Progenitor cell of endocrine pancreas (in vitro differentiated cells): ENCODE measurements around the gene RREB1. TPM values are rescaled to one million over a fixed set of nuclear protein-coding genes. Genes with fewer than 3 reads are reported as not detected.

Experiments
- DNase-seq: peaks from one replicate; pipeline ENCODE4 v3.0.0; 2021; ENCODE audit warnings: low spot score; ENCODE audit not compliant: unreplicated experiment
- H3K27ac Mint-ChIP-seq: 2 replicates; pipeline ENCODE4 v1.8.0; 2021; ENCODE audit warnings: mild to moderate bottlenecking, moderate library complexity, mixed read lengths
- H3K27me3 Mint-ChIP-seq: 2 replicates; pipeline ENCODE4 v1.8.0; 2021; ENCODE audit warnings: mixed read lengths
- H3K36me3 Mint-ChIP-seq: 2 replicates; pipeline ENCODE4 v1.8.0; 2022; ENCODE audit warnings: mixed read lengths; ENCODE audit not compliant: insufficient read depth
- H3K4me1 Mint-ChIP-seq: 2 replicates; pipeline ENCODE4 v1.8.0; 2021; ENCODE audit warnings: low read depth, mixed read lengths
- H3K4me3 Mint-ChIP-seq: 2 replicates; pipeline ENCODE4 v1.8.0; 2021; ENCODE audit warnings: low read depth, mild to moderate bottlenecking, moderate library complexity, mixed read lengths
- H3K9me3 Mint-ChIP-seq: 2 replicates; pipeline ENCODE4 v1.8.0; 2021; ENCODE audit warnings: low read depth, mixed read lengths
- CTCF ChIP-seq: fragments of 200-600 bp; sonication (generic); IDR thresholded peaks from one replicate; pipeline ENCODE4 v1.5.0; 2021; ENCODE audit warnings: antibody characterized with exemption, mild to moderate bottlenecking; ENCODE audit not compliant: unreplicated experiment
- total RNA-seq: library from RNA; stranded (reverse); gene quantifications from 2 replicates; pipeline ENCODE4 v1.2.1, GENCODE V29; 2021

Gene RREB1
- total RNA-seq, 1 donor from 2014 or later = 71.7 TPM

GRCh38 chr6:7122684-7123083, 14.9 kb downstream of the RREB1 start:
- TF ChIP-seq CTCF = no peak
- no peak for DNase-seq
- no peaks in the 10 kb centered on the region for H3K27me3 Mint-ChIP-seq
- H3K27ac Mint-ChIP-seq = no peak overlapping the region
- H3K36me3 Mint-ChIP-seq = peaks cover 12% of the 10 kb centered on the region
- H3K4me1 Mint-ChIP-seq = peaks cover 24% of the 10 kb centered on the region
- no peak overlapping the region for H3K4me3 Mint-ChIP-seq
- H3K9me3 Mint-ChIP-seq = no peaks in the 10 kb centered on the region

DNA sequence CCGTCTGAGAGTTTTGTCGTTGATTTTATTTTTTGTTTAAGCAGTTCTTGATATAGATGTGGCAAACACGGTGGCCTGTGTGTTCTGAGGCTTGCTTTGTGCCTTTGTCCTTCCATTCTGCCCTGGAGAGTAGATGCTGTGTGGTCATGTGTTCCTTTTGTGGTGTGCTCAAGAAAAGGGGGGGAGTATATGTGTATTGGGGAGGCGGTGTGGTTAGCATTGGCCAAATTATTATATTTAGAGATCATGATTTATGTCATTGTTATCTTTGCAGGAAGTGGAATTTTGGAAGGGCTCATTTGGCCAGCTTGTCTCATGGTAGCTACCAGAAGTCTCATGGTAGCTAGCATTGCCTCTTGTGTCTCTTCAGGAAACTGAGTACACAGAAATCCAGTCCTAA, 16.4 kb downstream of the RREB1 start:
- H3K4me1 Mint-ChIP-seq = peaks cover 26% of the 10 kb centered on the region
- DNase-seq = no peak
- H3K4me3 Mint-ChIP-seq = no peak overlapping the region
- H3K9me3 Mint-ChIP-seq = no peaks in the 10 kb centered on the region
- peak overlapping the region; percentile 7 for H3K27ac Mint-ChIP-seq
- H3K27me3 Mint-ChIP-seq = no peaks in the 10 kb centered on the region
- TF ChIP-seq CTCF = no peak
- H3K36me3 Mint-ChIP-seq = peaks cover 14% of the 10 kb centered on the region

GRCh38 chr6:7124636-7125035, 16.9 kb downstream of the RREB1 start:
- no peak overlapping the region for H3K4me3 Mint-ChIP-seq
- TF ChIP-seq CTCF = no peak
- no peaks in the 10 kb centered on the region for H3K27me3 Mint-ChIP-seq
- H3K36me3 Mint-ChIP-seq = peaks cover 12% of the 10 kb centered on the region
- H3K27ac Mint-ChIP-seq = peak overlapping the region; percentile 6
- H3K4me1 Mint-ChIP-seq = peaks cover 22% of the 10 kb centered on the region
- DNase-seq = no peak
- no peaks in the 10 kb centered on the region for H3K9me3 Mint-ChIP-seq

DNA sequence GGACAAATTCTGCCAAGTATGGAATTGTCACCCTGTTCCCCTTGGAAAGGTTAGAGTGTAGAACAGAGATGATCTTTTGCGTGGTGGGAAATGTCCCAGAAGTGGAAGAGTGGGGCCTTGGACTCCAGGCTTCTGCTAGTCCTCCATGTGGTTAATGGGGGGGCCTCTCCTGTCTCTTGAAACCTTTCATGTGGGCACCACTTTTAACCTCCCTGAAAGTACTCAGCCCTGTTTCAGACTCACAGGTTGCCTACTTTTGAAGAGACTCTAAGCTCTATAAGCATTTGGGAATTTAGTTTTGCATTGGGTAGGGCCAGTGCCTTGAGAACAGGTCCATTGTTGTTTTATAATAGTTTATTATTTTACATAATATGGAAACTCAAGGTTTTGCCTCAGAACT, 17.5 kb downstream of the RREB1 start:
- Mint-ChIP-seq H3K4me3 (no peak overlapping the region), H3K27ac (peak overlapping the region; percentile 30), H3K9me3 (no peaks in the 10 kb centered on the region), H3K36me3 (peaks cover 12% of the 10 kb centered on the region), H3K27me3 (no peaks in the 10 kb centered on the region), H3K4me1 (peaks cover 27% of the 10 kb centered on the region)
- no peak for TF ChIP-seq CTCF
- DNase-seq = no peak

DNA sequence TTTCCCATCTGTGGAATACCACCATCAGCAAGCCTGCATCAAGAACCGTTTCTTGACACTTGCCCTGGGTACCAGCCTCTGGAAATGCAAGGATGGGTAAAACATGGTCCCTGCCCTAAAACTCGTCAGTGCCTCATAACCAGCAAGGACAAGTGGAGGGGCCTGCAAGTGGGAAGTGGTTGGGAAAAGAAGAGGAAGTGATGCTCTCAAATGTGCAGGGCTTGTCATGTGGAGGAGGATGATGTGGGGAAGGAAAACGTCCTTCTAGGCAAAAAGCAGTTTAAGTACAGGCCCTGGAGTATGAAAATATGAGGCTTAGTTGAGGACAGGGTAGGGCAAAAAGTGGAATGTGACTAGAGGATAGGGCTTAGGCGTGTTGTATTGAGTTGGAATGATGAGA, 19.0 kb downstream of the RREB1 start:
- DNase-seq = no peak
- Mint-ChIP-seq H3K4me1 (peaks cover 26% of the 10 kb centered on the region), H3K4me3 (no peak overlapping the region), H3K36me3 (peaks cover 12% of the 10 kb centered on the region), H3K27me3 (no peaks in the 10 kb centered on the region), H3K9me3 (no peaks in the 10 kb centered on the region), H3K27ac (no peak overlapping the region)
- TF ChIP-seq CTCF = no peak

GRCh38 chr6:7127680-7128079, 19.9 kb downstream of the RREB1 start:
- Mint-ChIP-seq H3K4me3 (no peak overlapping the region), H3K36me3 (peaks cover 7% of the 10 kb centered on the region)
- DNase-seq = no peak

More at GRCh38 chr6:7127680-7128079, 19.9 kb downstream of the RREB1 start:
- H3K27me3 Mint-ChIP-seq = no peaks in the 10 kb centered on the region
- no peak overlapping the region for H3K27ac Mint-ChIP-seq
- H3K4me1 Mint-ChIP-seq = peaks cover 30% of the 10 kb centered on the region
- no peaks in the 10 kb centered on the region for H3K9me3 Mint-ChIP-seq
- no peak for TF ChIP-seq CTCF
